ENCODE measurements around the gene ME1.
A peak's percentile ranks its signal among the peaks of the same experiment; 100 is the strongest.
"Not testable (repeated sequence)": the region's sequence is repeated elsewhere in the genome, so short reads cannot be mapped to it uniquely, and the experiment has no call there.

Gene ME1

DNA sequence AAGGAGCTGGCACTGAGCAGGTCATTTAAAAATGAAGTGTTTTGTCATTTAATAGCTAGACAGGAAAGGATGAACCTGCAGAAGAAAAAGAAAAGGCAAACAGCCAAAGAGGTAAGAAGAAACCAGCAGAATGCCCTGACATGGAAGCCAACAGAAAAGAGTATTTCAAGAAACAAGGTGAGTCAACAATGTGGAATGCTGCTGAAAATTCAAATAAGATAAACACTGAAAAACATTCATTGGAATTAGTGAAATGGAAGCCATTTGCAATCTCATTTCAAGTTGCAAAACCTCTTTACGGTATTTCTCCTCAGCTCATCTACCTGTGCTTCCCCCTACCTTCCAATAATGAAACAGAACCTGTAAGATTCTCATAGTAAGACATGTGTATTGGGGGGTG is 178.1 kb downstream of the ME1 start:
- no peak for FAIRE-seq

DNA sequence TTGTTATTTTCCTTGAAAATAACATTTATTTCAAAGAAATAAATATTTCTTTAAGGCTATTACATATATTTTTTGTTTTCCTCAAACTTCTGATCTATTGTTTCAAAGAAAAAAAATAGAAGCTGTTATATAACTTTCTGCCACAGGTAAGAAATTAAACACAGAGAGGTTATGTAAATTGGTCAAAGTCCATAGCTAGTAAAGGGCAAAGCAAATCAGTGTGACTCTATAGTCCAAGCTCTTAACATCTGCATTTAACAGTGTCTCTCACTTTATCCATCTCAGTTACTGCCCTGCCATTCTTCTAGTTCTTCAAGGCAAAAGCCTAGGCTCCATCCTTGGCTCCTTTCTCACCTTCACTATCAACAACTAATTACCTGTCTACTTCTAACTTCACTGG is 180.6 kb downstream of the ME1 start:
- FAIRE-seq = peak; percentile 16

DNA sequence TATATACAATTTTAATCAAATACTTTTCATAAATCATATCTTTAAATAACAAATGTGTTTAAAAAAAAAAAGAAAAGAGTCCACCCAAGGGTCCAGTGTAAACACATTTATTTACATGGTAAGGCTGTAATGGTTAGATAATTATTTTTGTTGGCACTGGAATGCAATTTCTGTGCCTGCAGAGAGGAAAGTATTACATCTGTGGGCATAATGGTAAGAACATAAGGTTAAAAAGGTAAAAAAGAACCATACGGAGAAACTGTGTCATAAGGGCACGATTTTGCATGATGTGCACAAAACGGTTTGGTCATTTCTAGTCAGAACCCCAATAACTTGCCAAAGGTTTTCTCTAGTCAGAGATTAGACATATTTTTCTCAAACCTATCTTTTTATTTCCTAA is 183.4 kb downstream of the ME1 start:
- no peak for FAIRE-seq

DNA sequence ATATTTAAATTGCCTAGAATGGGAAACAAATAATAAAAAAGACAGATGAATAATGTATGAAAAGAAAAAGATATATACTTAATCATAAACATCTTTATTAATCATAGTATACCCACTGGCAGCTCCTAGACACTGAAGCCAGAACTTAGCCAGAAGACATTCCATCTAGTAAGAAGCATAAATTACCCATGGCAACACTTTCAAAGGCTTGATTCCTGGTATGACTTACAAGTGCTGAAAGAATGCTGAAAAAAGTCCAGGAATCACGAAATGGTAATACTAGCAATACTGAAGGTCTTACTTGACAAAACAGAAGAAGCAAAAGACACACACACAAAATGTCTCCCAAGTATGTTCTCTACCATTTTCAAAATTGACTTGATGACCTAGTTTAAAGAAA is 199.7 kb downstream of the ME1 start:
- no peak for FAIRE-seq

DNA sequence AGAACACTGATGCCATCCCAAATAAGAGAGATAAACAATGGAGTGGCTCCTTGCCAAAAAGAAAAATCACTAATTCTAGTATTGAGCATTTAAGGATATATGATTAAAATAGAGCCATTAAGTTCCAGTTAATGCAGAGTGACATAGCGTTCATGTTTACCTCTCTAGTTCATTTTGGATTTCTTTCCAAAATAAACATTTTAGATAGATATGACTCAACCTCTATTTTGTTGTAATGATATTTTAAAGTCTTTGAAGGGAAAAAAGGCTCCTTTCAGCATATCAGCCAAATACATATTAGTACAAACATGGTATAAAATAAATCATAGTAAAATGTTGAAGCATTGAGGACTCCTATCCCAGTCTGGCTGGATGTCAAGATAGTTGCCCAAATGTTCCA is 204.3 kb downstream of the ME1 start:
- no peak for FAIRE-seq

DNA sequence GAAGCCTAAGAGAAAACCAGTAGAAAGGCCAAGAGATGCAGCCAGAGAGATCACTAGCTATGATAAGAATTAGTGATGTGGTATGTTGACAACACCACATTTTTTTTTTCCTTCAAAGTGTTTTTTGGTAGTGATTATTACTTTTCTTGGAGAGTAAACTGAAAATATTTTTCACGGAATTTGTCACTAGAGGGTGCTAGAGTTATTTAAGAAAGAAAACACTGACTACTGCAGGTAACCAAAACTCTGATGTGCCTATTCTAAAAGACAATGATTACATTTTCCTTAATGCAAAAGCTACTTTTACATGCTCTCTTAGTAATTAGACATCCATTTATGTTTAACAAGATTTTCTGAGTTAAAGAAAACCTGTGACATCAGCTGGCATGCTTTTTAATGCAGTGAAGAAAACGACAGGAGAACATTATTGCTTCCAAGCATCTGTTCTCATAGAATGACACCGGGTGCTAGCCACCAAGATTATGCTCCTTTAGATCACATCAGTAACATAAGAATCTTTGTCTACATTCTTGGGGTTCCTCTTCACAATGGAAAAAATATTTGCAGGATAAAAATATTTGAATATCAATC is 208.9 kb downstream of the ME1 start:
- peak; percentile 93 for FAIRE-seq

DNA sequence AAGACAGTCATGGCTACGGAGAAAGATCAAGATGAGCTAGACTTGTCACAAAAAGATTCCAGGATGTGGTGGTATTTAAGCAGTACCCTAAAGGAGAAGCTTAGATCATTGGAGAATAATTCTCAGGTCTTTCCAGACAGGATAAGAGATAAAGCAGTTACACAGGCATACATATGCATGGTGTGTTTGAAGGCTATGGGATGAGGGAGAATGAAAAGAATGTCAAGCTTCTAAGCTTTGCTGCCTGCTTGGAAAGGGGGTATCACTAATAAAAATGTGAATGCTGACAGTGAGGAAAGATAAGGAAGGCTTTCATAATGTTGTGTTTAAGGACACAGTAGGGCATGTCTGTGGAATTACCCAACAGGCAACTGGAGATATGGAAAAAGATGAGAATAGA is 209.6 kb downstream of the ME1 start:
- FAIRE-seq = no peak

DNA sequence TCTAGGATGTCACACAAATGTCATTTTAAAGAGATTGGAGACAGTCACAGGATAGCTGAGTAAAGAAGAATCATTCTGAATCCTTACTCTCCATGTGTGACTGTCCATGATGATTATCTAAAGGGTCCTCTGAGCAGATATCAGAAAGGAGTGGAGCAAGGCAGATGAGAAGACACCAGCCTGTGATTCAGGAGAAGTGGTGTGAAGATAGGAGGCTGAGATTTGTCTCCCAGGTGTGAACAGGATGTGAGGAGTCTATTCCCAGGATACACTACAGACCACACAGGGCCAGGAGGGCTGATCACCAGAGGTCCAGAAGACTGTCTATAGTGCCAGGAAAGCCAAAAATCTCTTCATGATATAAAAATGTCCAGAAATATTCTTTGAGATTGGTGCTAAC is 210.7 kb downstream of the ME1 start:
- FAIRE-seq = no peak

DNA sequence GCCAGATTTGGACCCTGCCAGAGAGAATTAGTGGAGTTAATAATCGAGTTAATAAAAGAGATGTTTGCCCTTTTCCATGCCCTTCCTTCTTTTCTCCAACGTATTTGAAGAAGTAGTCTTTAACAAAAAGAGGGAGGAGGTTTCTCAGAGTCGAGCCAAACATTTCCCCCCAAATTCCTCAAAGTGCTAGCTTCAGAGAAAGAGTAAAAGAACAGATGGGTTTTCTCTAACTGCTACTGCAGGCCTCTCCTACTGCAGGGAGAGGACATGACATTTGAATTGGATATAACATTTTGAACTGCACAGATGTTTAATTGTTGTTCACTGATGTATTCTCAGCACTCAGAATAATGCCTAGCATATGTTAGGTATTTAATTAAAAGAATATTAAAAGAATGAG is 212.2 kb downstream of the ME1 start:
- FAIRE-seq = no peak

DNA sequence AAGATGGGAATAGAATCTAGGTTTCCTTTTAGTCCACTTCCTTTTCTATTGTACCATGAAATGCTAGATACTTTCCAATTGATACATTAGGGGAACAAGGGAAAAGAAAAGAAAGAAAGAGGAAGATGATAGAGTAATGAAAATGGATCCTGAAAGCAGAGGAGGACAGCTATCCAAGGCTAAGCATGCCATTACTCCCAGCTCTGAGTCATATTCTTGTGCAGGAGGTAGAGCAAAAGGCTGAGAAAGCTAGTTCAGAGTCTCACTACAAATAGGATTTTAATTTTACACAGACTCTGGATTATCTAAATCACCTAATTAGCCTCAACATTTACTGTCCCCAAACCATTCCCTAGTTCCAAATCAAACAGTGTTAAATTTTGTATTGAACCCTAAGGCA is 214.0 kb downstream of the ME1 start:
- FAIRE-seq = no peak

DNA sequence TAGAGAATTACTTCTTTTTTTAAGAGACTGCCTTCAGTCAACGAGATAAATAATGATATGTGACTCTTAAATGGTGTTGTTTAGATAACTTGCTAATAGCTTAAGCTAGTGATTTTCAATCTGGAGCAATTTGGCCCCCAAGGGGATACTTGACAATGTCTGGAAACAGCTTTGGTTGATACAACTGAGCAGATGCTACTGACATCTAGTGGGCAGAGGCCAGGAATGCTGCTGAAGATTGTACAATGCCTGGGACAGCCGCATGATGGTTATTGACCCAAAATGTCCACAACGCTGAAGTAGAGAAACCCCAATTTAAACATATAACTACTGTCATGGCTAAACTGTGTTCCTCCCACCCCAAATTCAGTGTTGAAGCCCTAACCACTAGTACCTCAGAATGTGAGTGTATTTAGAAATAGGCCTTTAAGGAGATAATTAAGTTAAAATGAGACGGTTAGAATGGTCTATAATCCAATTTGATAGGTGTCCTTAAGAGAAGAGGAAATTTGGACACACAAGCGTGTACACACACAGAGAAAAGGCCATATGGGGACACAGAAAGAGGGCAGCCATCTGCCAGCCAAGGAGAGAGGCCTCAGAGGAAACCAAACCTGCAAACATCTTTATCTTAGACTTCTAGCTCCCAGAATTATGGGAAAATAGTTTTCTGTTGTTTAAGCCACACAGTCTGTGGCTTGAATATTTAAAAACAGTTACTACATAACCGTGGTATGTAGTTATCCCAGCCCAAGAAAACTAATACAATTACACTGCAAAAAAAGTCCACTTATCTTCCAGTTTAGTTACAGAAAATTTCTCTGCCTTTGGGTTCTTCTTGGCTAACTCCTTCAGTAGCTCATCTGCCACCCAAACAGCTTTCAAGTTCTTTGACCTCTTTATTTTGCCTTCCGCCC is 215.5 kb downstream of the ME1 start:
- FAIRE-seq = peak; percentile 92

DNA sequence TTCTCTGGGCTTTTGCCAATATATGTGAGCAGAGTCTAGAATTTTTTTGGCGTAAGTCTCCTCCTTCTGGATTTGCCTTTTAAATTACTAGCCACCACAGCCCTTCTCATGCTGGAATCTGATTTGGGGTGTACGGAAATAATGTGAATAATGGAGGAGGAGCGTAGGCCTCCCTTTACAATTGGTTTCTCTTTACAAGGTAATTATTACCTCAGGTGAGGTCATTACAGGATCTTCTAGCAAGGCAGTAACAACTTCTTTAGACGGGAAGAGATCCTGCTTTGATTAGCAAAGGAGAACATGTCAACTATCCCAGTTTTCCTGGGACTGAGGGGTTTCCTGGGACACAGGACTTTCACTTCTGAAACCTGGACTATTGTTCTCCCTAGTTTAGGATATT is 228.8 kb downstream of the ME1 start:
- FAIRE-seq = no peak

DNA sequence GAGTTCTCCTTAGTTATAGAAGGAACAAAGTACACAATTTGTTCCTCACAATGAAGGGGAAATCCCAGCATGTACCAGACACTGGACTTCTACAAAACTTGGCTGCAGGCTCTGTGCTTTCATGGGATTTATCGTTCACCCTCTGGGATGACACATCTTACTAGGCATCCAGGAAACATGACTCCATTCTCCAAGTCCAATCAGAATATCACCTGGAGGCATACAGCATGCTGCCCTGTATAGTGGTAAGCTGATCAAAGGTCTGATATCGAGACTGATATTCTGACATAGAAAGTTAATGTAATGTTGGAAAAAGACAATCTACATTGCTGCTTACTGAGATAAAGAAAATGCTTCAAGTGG is 231.0 kb downstream of the ME1 start:
- no peak for FAIRE-seq

DNA sequence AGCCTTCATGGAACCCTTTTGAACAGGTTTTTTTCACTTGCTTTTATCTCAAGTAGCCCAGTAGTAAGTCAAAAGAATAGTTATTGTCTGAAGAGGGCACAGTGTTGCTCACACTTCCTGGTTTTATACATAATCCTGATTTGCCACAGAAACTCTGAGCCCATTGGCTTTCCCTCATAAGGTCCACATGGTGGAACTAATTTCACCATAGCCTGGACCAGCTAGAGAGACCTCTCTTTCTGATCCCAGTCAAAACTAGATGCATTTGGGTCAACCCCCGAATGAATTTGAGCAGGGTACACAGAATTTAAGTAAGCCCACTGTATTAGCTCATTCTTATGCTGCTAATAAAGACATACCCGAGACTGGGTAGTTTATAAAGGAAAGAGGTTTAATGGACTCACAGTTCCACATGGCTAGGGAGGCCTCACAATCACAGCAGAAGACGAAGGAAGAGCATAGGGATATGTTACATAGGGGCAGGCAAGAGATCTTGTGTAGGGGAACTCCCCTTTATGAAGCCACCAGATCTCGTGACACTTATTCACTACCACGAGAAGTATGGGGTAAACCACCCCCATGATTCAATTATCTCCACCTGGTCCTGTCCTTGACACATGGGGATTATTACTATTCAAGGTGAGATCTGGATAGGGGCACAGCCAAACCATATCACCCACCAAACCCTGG is 231.5 kb downstream of the ME1 start:
- FAIRE-seq = no peak

DNA sequence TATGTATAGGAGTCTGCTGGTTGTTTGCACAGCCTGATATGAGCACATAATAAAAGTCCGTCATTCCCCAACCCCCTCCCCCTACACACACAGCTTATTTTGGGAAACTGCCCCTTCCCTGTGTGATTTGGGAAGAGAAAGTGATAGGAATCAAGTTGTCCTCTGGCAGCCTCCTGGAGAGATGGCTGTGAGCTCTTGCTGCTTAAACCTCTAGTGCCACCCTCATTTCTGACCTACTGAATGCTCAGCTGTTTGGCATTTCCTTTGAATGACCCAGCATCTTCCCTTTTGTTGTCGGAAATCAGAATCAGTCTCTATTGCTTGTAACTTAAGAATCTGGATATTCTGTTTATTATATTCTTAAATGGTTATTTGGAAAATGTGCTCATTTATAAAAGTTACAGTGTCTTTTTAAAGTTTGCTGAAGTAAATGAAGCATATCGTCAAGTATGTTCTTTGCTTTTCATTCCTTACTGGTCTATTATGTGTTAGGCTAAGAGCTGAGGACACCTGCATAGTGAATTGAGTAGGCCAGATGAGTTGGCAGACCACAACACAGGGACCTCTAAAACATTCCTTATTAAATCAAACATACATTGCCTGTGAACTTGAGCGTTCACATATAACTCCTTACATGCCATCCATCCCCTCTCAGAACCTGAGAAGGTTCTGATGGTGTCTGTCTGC is 232.2 kb downstream of the ME1 start:
- FAIRE-seq = no peak

DNA sequence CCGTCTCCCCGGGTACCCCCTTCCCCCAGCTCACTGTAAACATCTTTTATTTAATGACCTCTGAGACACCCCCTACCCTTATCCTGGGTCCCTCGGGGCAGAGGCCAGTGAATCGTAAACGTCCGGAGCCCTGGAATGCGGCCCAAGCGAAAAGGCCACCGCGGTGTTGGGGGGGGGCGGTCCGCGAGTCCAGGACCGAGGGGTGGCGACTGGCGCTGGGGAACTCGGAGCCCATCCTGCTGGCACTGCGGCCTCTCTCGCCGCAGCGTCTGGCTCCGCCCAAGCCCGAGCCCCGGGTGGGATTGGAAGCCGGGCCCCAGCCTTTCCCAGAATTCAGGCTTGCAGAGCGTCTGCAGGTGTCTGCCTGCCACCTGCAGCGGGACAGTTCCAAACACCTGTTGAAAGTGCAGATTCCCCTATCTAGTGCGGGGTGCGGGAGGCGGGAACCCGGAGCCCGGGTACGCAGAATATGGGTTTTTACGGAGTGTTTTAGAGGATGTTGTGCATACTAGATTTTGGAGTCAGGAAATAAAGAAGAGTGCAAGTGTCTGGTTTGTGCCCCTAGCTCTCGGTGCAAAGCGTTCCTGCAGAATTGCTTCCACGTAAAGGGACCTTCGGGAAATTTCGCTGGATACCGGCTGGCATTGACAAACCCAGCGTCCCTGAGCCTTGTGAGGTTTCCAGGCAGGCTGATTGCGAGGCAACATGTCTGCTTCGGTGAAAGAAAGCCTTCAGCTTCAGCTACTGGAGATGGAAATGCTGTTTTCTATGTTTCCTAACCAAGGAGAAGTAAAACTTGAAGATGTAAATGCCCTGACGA is 236.9 kb downstream of the ME1 start:
- no peak for FAIRE-seq

DNA sequence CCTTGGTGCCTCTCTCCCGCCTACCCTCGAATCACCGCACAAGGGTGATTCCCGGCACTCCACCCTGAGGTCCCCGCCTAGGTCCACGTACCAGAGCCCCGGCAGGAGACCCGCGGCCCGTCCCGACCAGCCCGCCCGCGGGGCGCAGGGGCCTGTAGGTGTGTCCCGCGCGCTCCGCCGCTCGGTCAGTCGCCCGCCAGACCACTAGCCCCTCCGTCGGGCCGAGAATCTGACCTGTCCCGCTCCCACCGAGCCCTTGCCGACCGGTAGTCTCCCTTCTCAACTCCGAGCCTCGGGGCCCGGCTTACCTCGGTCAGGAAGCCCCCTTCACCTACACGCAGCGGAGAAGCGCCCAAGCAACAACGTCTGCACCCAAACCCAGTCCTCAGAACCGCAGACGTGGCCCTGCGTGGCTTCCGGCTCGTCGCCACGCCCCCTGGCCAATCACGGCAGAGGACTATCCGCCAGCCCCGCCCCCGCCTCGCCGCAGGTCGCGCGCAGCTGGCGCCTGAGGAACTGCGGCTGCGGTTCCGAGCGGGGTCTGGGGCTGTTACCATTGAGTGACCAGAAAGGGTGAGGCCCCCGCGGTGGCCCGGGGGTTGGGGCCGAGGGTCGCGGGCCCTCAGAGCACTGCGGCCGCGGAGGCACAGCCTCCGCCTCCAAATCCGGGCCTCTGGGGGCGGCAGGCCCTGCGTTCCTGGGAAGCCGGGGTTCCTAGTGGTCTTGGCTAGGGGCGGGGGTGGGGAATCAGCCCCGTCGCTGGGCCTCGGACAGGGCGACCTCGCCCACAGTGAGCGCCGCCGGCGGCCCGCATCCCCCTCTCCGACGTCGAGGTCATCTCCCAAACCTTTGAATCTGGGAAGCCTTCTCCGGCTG is 237.7 kb downstream of the ME1 start, which contains the start of the genes PGM3 and RWDD2A:
TSS of gene PGM3 (minus strand) at position 395 of the 876 bp plus-strand sequence. CDS start 2,253 bp downstream, outside the sequence.
TSS of gene RWDD2A (plus strand) at position 487 of the 876 bp plus-strand sequence. CDS start 1,095 bp downstream, outside the sequence.
- FAIRE-seq = no peak

DNA sequence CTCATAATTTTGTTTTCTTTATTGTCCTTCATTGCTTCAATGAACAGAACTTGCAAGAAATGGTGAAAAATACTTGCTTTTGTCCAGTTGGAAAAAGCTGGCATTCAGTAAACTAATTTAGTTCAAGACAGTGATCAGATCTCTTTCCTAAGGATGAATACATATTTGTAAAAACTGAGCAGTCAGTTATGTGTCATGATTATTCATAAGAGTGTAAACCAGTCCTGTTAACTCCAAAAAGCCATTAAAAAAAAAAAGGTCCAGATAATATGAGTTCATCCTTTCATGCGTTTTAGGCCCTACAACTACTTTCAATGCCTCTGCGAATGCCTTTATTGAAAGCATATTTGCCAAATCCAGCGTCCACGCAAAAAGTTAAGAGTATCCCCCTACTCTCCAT is 238.4 kb downstream of the ME1 start:
- no peak for FAIRE-seq

DNA sequence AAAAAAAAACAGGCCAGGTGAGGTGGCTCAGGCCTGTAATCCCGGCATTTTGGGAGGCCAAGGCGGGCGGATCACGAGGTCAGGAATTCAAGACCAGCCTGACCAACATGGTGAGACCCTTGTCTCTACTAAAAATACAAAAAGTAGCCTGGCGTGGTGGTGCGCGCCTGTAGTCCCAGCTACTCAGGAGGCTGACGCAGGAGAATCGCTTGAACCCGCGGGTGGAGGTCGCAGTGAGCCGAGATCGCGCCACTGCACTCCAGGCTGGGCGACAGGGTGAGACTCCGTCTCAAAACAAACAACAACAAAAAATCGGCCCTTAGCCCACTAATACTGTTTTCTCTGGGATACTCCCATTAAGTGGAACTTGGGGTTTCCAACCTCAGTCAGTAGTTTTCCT is 238.9 kb downstream of the ME1 start:
- FAIRE-seq = not testable (repeated sequence)

DNA sequence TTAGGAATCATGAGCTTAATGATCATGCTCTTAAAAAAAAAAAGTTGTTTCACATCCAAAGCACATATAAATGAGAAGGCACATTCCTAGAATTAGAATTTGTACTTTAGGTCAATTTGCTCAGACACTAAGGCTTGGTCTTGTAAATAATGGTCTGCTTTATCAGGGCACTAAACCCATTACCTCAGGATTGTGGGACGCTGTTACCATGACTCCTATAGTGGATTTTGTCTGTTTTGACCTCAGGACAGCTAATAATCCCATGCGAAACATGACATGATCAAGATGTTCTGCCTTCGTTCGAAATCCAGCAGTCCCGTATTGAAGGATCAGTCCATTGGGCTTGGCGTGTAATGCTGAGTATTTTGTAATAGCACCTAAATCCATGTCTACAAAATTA is 240.2 kb downstream of the ME1 start:
- FAIRE-seq = no peak

DNA sequence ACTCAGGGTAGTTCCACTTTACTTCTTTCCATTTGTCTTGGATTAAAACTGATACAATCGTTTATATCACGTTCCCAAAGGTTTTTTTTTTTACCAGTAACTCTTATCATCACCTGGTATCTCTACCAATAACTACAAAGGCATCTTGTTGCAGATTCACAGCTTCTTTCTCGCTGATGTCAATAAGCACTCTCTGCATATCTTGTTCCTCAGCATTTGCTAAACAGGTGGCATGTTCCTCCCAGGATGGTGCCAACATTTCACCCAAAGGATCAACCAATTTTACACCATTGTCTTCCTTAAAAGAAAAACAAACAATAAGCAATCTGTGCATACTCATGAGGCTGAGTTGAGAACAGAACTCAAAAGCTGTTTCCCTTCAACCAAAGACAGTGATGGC is 242.3 kb downstream of the ME1 start:
- no peak for FAIRE-seq
